ENCODE results near the gene HYPK. TPM values are rescaled to one million over a fixed set of nuclear protein-coding genes. Genes with fewer than 3 reads are reported as not detected.
A peak's percentile ranks its signal among the peaks of the same experiment; 100 is the strongest.
"Not testable (repeated sequence)": the region's sequence is repeated elsewhere in the genome, so short reads cannot be mapped to it uniquely, and the experiment has no call there.

The HYPK gene
- total RNA-seq, 2 donors from 2014 or later = 10.3 to 15.2 TPM

DNA sequence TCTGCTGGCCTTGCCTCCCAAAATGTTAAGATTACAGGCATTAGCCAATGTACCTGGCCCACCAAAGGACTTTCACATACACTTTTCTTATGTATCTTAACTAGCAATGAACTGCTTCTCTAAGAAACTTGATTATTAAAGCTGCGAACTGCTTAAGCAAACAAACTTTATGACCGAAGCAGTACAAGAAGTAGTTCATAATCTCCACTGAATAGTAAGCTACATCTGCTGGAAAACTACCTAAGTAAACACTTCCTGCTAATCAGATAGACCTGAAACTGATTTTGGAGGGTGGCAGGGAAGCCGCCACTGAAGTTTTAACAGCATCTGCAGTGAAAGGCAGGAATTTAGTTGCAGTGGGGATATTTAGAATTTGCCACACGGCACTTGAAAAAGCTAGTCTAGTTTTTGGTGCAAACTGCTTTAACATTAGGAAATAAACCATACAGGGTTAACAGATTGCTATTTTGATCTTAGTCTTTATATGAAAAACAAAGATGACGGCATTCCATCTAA is 8.1 kb downstream of the HYPK start:
- no peak for DNase-seq
- Mint-ChIP-seq H3K4me3 (no peak overlapping the region), H3K9me3 (no peaks in the 10 kb centered on the region), H3K27ac (no peak overlapping the region), H3K27me3 (ENCODE audit: low read depth) (no peaks in the 10 kb centered on the region), H3K36me3 (ENCODE audit: insufficient read depth in 2 of 2) (peaks cover 22 to 37% of the 10 kb centered on the region in 2 donors), H3K4me1 (ENCODE audit: low read depth) (peaks cover 4% of the 10 kb centered on the region)
- ATAC-seq (replicated peaks in 1 of 2) = no peak

- H3K4me3 Mint-ChIP-seq = no peak overlapping the region
- no peak for ATAC-seq (replicated peaks in 1 of 2)
- DNase-seq = no peak
- H3K27ac Mint-ChIP-seq = peak overlapping the region; percentile 91
- H3K4me1 Mint-ChIP-seq (ENCODE audit: low read depth) = peaks cover 4% of the 10 kb centered on the region
- H3K9me3 Mint-ChIP-seq = no peaks in the 10 kb centered on the region
- H3K27me3 Mint-ChIP-seq (ENCODE audit: low read depth) = no peaks in the 10 kb centered on the region
- peaks cover 22 to 33% of the 10 kb centered on the region in 2 donors for H3K36me3 Mint-ChIP-seq (ENCODE audit: insufficient read depth in 2 of 2)
Measured at GRCh38 chr15:43808960-43809678, 8.7 kb downstream of the HYPK start.

GRCh38 chr15:43815064-43815463 is 14.7 kb downstream of the HYPK start:
- not testable (repeated sequence) for H3K4me3 Mint-ChIP-seq; DNase-seq; ATAC-seq (replicated peaks in 1 of 2); H3K27me3 Mint-ChIP-seq (ENCODE audit: low read depth); H3K9me3 Mint-ChIP-seq
- Mint-ChIP-seq H3K4me1 (ENCODE audit: low read depth) (peaks cover 14% of the 10 kb centered on the region), H3K36me3 (ENCODE audit: insufficient read depth in 2 of 2) (peaks cover 15 to 29% of the 10 kb centered on the region in 2 donors), H3K27ac (peak overlapping the region; percentile 20)

DNA sequence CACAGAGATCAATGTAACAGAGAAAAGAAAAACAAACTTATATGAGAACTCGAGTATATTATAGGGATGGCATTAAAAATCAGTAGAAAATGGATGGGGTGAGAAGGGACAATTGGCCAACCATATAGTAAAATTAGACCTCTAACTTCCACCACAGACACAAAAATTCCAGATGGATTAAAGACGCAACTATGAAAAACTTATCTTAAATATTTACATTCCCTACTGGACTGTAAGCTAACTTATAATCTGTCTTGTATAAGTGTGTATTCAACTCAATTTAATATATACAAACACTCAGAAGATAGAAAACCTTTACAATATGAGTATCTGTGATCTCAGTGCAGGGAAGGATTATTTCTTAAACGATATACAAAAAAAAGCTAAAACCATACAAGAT is 21.1 kb downstream of the HYPK start:
- peak overlapping the region; percentile 48 to 77 for H3K4me3 Mint-ChIP-seq
- H3K9me3 Mint-ChIP-seq = no peaks in the 10 kb centered on the region
- peaks cover 66% of the 10 kb centered on the region for H3K4me1 Mint-ChIP-seq (ENCODE audit: low read depth)
- no peaks in the 10 kb centered on the region for H3K27me3 Mint-ChIP-seq (ENCODE audit: low read depth)
- DNase-seq (no peak), ATAC-seq (replicated peaks in 1 of 2) (no peak)
- H3K27ac Mint-ChIP-seq = peak overlapping the region; percentile 91
- peaks cover 8 to 22% of the 10 kb centered on the region in 2 donors for H3K36me3 Mint-ChIP-seq (ENCODE audit: insufficient read depth in 2 of 2)

GRCh38 chr15:43824302-43825246 is 24.2 kb downstream of the HYPK start, which contains the start of gene MFAP1:
MFAP1 (minus strand) TSS chr15:43824690; CDS start chr15:43824569, 121 bp downstream.
- Mint-ChIP-seq H3K4me3 (peak within 1 kb of the TSS; percentile 95 to 98), H3K36me3 (ENCODE audit: insufficient read depth in 2 of 2) (peaks cover 22 to 30% of the 10 kb centered on the region in 2 donors), H3K9me3 (no peaks in the 10 kb centered on the region), H3K27me3 (ENCODE audit: low read depth) (no peaks in the 10 kb centered on the region), H3K27ac (peak within 1 kb of the TSS; percentile 86), H3K4me1 (ENCODE audit: low read depth) (peaks cover 80% of the 10 kb centered on the region)
- DNase-seq (peak; percentile 91 to 92), ATAC-seq (replicated peaks in 1 of 2) (peak; percentile 83 to 88)

DNA sequence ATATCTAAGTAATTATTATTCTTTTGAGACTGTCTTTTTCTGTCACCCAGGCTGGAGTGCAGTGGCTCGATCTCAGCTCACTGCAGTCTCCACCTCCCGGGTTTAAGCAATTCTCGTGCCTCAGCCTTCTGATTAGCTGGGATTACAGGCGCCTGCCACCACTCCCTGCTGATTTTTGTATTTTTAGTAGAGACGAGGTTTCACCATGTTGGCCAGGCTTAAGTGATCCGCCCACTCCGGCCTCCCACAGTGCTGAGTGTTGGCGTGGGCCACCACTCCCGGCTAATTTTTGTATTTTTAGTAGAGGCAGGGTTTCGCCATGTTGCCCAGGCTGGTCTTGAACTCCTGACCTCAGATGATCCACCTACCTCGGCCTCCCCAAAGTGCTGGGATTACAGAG is 24.9 kb downstream of the HYPK start:
- not testable (repeated sequence) for H3K9me3 Mint-ChIP-seq; H3K27me3 Mint-ChIP-seq (ENCODE audit: low read depth); DNase-seq; ATAC-seq (replicated peaks in 1 of 2)
- peaks cover 83% of the 10 kb centered on the region for H3K4me1 Mint-ChIP-seq (ENCODE audit: low read depth)
- H3K36me3 Mint-ChIP-seq (ENCODE audit: insufficient read depth in 2 of 2) = peaks cover 22 to 35% of the 10 kb centered on the region in 2 donors
- peak overlapping the region; percentile 95 to 98 for H3K4me3 Mint-ChIP-seq
- peak overlapping the region; percentile 83 for H3K27ac Mint-ChIP-seq

DNA sequence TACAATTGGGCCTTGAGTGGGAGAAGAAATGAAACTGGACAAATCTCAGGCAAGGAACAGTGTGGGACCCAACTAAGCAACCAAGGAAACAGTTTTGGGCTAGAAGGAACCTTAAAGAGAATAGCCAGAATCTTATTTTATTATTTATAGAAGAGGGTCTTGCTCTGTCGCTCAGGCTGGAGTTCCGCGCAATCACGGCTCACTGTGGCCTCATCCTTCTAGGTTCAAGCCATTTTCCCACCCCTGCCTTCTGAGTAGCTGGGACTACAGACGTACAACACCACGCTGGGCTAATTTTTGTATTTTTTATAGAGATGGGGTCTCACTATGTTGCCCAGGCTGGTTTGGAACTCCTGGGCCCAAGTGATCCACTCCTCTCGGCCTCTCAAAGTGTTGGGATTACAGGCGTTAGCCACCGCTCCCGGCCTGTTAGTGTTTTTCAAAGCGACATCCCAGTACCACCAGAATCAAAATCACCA is 25.7 kb downstream of the HYPK start:
- H3K36me3 Mint-ChIP-seq (ENCODE audit: insufficient read depth in 2 of 2) = peaks cover 22 to 37% of the 10 kb centered on the region in 2 donors
- peak overlapping the region; percentile 97 for H3K27ac Mint-ChIP-seq
- DNase-seq = no peak
- peaks cover 85% of the 10 kb centered on the region for H3K4me1 Mint-ChIP-seq (ENCODE audit: low read depth)
- no peak for ATAC-seq (replicated peaks in 1 of 2)
- no peaks in the 10 kb centered on the region for H3K27me3 Mint-ChIP-seq (ENCODE audit: low read depth)
- H3K4me3 Mint-ChIP-seq = peak overlapping the region; percentile 95 to 98
- H3K9me3 Mint-ChIP-seq = no peaks in the 10 kb centered on the region

DNA sequence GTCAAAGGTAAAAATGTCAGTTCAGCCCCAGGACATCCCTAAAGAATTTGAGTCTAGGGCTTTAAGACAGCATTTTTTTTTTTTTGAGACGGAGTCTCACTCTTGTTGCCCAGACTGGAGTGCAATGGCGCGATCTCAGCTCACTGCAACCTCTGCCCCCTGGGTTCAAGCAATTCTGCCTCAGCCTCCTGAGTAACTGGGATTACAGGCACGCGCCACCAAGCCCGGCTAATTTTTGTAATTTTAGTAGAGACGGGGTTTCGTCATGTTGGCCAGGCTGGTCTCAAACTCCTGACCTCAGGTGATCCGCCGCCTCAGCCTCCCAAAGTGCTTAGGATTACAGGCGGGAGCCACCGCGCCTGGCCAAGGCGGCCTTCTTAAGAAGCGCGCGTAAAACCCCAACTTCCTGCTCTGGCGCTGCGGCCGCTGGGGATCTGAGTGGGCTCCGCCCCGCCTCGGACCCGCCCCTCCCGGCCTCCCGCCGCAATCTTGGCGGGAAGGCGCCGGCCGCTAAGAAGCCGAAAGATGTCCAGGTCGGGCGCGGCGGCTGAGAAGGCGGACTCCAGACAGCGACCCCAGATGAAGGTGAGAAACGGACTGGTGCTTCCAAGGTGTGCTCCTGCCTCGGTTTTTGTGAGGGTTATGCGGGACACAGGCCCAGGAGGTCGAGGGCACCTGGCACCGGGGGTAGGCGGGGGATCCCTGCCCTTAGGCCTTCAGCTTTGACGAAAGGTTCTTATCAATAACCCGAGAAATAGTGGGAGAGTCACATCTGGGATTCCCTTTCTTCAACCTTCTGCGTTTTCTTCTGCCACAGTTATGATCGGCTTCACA is 26.3 kb downstream of the HYPK start, which contains the start of gene WDR76:
TSS of gene WDR76 (plus strand) at position 495 of the 834 bp plus-strand sequence. CDS start at position 526, 31 bp downstream.
- H3K36me3 Mint-ChIP-seq (ENCODE audit: insufficient read depth in 2 of 2) = peaks cover 22 to 35% of the 10 kb centered on the region in 2 donors
- peaks cover 83% of the 10 kb centered on the region for H3K4me1 Mint-ChIP-seq (ENCODE audit: low read depth)
- no peaks in the 10 kb centered on the region for H3K27me3 Mint-ChIP-seq (ENCODE audit: low read depth)
- ATAC-seq (replicated peaks in 1 of 2) = peak; percentile 75 to 77
- peak within 1 kb of the TSS; percentile 97 for H3K27ac Mint-ChIP-seq
- H3K9me3 Mint-ChIP-seq = no peaks in the 10 kb centered on the region
- DNase-seq = peak; percentile 89 to 90
- H3K4me3 Mint-ChIP-seq = peak within 1 kb of the TSS; percentile 95 to 98

DNA sequence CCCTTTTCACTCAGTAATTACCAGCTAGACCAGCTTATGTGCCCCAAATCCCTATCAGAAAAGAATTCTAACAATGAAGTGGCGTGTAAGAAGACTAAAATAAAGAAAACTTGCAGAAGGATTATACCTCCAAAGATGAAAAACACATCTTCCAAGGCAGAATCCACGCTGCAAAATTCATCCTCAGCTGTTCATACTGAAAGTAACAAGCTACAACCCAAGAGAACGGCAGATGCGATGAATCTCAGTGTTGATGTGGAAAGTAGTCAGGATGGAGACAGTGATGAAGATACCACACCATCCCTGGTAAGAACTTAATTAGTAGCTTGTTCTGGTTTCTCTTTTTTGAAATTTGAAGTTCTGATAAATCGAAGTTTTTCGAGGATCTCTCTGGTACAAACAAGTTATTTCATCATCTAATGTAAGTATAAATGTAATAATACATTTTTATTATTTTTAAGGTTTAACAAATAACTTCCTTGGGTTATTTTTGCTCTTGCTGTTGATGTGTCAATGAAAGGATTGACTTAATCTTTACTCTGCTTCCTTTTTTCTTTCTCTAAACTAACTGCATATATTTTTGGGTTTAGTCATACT is 27.8 kb downstream of the HYPK start:
- Mint-ChIP-seq H3K36me3 (ENCODE audit: insufficient read depth in 2 of 2) (peaks cover 24 to 39% of the 10 kb centered on the region in 2 donors), H3K27me3 (ENCODE audit: low read depth) (no peaks in the 10 kb centered on the region), H3K9me3 (no peaks in the 10 kb centered on the region), H3K4me3 (peak overlapping the region; percentile 95 to 98), H3K4me1 (ENCODE audit: low read depth) (peaks cover 79% of the 10 kb centered on the region), H3K27ac (peak overlapping the region; percentile 97)
- peak; percentile 35 to 38 for ATAC-seq (replicated peaks in 1 of 2)
- peak; percentile 31 for DNase-seq

DNA sequence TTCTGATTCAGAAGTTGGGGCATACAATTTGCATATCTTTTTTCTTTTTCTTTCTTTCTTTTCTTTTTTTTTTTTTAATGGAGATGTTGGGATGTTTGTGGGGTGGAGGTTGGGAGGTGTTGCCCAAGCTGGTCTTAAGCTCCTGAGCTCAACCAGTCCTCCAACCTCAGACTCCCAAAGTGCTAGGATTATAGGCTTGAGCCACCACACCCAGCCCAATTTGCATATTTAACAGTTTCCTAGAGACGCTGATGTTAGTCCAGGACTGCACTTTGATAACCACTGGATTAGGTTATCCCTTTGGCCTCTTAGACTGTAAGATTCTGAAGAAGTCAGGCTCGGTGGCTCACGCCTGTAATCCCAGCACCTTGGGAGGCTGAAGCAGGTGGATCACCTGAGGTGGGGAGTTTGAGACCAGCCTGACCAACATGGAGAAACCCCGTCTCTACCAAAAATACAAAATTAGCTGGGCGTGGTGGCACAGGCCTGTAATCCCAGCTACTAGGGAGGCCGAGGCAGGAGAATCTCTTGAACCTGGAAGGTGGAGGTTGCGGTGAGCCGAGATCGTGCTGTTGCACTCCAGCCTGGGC is 29.6 kb downstream of the HYPK start:
- Mint-ChIP-seq H3K36me3 (ENCODE audit: insufficient read depth in 2 of 2) (peaks cover 17 to 42% of the 10 kb centered on the region in 2 donors), H3K4me1 (ENCODE audit: low read depth) (peaks cover 67% of the 10 kb centered on the region), H3K27ac (peak overlapping the region; percentile 94), H3K4me3 (peak overlapping the region; percentile 95 to 98)
- H3K9me3 Mint-ChIP-seq; ATAC-seq (replicated peaks in 1 of 2); H3K27me3 Mint-ChIP-seq (ENCODE audit: low read depth); DNase-seq: not testable (repeated sequence)

DNA sequence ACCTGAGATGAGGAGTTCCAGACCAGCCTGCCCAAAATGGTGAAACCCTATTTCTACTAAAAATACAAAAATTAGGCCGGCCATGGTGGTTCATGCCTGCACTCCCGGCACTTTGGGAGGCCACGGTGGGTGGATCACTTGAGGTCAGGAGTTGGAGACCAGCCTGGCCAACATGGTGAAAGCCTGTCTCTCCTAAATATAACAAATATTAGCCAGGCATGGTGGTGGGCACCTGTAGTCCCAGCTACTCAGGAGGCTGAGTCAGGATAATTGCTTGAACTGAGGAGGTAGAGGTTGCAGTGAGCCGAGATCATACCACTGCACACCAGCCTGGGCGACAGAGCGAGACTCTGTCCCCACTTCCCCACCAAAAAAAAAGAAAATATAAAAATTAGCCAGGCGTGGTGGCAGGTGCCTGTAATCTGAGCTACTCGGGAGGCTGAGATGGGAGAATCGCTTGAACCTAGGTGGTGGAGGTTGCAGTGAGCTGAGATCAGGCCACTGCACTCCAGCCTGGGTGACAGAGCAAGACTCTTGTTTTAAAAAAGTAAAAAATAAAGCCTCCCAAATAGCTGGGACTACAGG is 30.4 kb downstream of the HYPK start:
- H3K9me3 Mint-ChIP-seq; ATAC-seq (replicated peaks in 1 of 2); DNase-seq; H3K27ac Mint-ChIP-seq; H3K27me3 Mint-ChIP-seq (ENCODE audit: low read depth): not testable (repeated sequence)
- Mint-ChIP-seq H3K4me1 (ENCODE audit: low read depth) (peaks cover 60% of the 10 kb centered on the region), H3K4me3 (peak overlapping the region; percentile 37 to 98), H3K36me3 (ENCODE audit: insufficient read depth in 2 of 2) (peaks cover 20 to 46% of the 10 kb centered on the region in 2 donors)

Data from activated T-cell treated with anti-CD3 and anti-CD28 coated beads, Interleukin-2, amount 50 U/mL, for 72 hours (primary cell).